Esophagus squamous epithelium (tissue), 5 donors: ENCODE measurements around the gene LRG1. TPM values are rescaled to one million over a fixed set of nuclear protein-coding genes. Genes with fewer than 3 reads are reported as not detected.

Source experiments
- DNase-seq: peaks from one replicate; lab custom pipeline; 2025; lab: John Stamatoyannopoulos, UW
- H3K27ac ChIP-seq, 4 donors: fragments of 200-600 bp; sonication (generic); one replicate each; pipeline ENCODE4 v1.5.1; 2016 to 2019; ENCODE audit warnings: mild to moderate bottlenecking in 1 of 4
- H3K27me3 ChIP-seq, 4 donors: fragments of 200-600 bp; sonication (generic); 1 replicate in 3 of 4; 2 replicates in 1 of 4; pipeline versions ENCODE4 v1.5.1 to v1.6.0; 2017 to 2021; ENCODE audit warnings: antibody characterized with exemption in 1 of 4
- H3K36me3 ChIP-seq, 3 donors: fragments of 200-600 bp; sonication (generic); one replicate each; pipeline ENCODE4 v1.5.1; 2016 to 2019
- H3K4me1 ChIP-seq, 3 donors: fragments of 200-600 bp; sonication (generic); one replicate each; pipeline ENCODE4 v1.5.1; 2017 to 2019
- H3K4me3 ChIP-seq, 4 donors: fragments of 200-600 bp; sonication (generic); 1 replicate in 3 of 4; 2 replicates in 1 of 4; pipeline ENCODE4 v1.5.1; 2016 to 2019; ENCODE audit warnings: mild to moderate bottlenecking in 2 of 4, moderate library complexity in 1 of 4
- H3K9me3 ChIP-seq, 3 donors: fragments of 200-600 bp; sonication (generic); one replicate each; pipeline ENCODE4 v1.5.1; 2016 to 2019
- POLR2A ChIP-seq, 4 donors: fragments of 450-650 bp; IDR thresholded peaks; one replicate each; pipeline ENCODE4 v1.6.1; 2017; ENCODE audit warnings: antibody characterized with exemption in 4 of 4, mild to moderate bottlenecking in 4 of 4, moderate library complexity in 3 of 4
- WGBS, 2 donors: methylation state at CpG; one replicate each; pipeline ENCODE4 v1.1.5; 2018; 5-methylcytosine and 5-hydroxymethylcytosine counted together
- intact Hi-C: fragments of 100-400 bp; cut with DNase I; formaldehyde crosslinking; loops from one replicate; pipeline ENCODE4 v1.15.0; 2022
- total RNA-seq, 4 donors: library from RNA; depleted of rRNA; stranded (reverse); fragments of >200 nt; gene quantifications; one replicate each; pipeline ENCODE4 v1.1.0, GENCODE V29; 2016
- TF ChIP-seq, protein P1 (sequence below), 6 experiments: fragments of 450-650 bp in 4 of 6; fragments of 200-600 bp in 2 of 6; sonication (generic) in 2 of 6; IDR thresholded peaks; one replicate each; pipeline ENCODE4 v1.5.1; 2016 to 2019; ENCODE audit warnings: antibody characterized with exemption in 6 of 6, mild to moderate bottlenecking in 4 of 6, moderate library complexity in 4 of 6
- donor health status: DM: yes; HTN: yes; CAD: no.

The LRG1 gene
- total RNA-seq, 4 donors from 2014 or later: 3.8 to 53.0 (median 21.1) TPM

DNA sequence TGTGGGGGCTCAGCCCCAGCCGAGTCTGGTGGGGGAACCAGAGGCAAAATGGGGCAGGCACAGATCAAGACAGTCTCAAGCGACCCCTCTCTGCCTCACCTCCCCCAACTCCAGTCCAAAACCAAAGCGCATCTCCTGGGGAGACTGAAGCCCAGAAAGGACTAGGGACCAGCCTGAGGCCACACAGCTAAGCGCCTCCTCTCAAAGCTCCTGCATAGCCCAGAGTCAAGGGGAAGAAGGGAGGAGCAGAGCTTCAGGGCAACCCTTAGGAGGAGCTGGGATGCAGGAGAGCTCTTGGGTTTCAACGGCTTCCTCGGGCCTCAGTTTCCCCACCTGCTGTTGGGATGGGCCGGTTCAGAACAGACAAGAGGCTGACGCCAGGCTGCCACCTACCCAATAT lies 39.6 kb upstream of the LRG1 start:
- H3K4me3 ChIP-seq: no peak overlapping the region
- peaks cover 6 to 100% (median 21%) of the 10 kb centered on the region in 4 donors for H3K27me3 ChIP-seq
- no peak for DNase-seq
- WGBS, 2 donors: 56 to 67% methylated on average over 4 to 5 of the region's 8 CpGs
- TF ChIP-seq, protein P1, sequence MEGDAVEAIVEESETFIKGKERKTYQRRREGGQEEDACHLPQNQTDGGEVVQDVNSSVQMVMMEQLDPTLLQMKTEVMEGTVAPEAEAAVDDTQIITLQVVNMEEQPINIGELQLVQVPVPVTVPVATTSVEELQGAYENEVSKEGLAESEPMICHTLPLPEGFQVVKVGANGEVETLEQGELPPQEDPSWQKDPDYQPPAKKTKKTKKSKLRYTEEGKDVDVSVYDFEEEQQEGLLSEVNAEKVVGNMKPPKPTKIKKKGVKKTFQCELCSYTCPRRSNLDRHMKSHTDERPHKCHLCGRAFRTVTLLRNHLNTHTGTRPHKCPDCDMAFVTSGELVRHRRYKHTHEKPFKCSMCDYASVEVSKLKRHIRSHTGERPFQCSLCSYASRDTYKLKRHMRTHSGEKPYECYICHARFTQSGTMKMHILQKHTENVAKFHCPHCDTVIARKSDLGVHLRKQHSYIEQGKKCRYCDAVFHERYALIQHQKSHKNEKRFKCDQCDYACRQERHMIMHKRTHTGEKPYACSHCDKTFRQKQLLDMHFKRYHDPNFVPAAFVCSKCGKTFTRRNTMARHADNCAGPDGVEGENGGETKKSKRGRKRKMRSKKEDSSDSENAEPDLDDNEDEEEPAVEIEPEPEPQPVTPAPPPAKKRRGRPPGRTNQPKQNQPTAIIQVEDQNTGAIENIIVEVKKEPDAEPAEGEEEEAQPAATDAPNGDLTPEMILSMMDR (IDR thresholded peaks at IDR 0.05): no peak
- TF ChIP-seq POLR2A (IDR thresholded peaks at IDR 0.05): no peak
- H3K36me3 ChIP-seq: no peaks in the 10 kb centered on the region
- no peak overlapping the region for H3K27ac ChIP-seq
- intact Hi-C loops: loop anchor here (5.0 kb wide), 1 partner anchor 53 kb away; no protein-coding TSS in a partner anchor
- H3K4me1 ChIP-seq: peaks cover 11 to 42% (median 11%) of the 10 kb centered on the region in 3 donors
- no peaks in the 10 kb centered on the region for H3K9me3 ChIP-seq

DNA sequence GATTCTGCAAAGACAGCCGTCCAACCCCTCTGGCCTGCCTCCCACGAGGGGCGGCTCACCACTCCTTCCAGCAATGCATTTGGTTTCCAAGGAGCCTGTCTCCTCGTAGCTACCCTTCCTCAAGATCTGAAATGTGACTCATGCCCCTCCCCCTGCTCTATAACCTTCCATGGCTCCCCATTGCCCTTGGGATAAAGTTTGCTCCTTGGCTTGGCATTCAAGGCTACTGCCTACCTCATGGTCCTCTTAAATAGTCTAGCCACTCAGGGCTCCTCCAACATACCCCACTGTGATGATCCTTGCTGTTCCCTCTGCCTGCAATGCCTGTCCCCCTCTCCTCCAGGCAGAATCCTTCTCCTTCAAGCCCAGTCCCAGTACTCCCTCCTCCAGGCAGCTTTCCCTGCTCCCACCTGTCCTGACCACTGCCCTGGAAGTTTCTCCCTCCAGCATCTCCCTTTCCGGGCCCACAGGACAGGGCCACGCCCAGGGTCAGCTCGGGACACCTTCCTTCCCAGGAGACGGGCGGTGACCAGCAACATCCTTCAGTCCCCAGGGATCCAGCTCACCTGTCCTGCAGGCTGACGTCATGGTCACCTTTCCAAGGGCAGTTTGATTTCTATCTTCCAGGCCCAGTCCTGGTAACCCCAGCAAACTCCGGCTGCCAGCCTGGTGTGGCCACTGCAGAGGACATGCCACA lies 38.9 kb upstream of the LRG1 start:
- intact Hi-C loops: loop anchor here (5.0 kb wide), 1 partner anchor 54 kb away; no protein-coding TSS in a partner anchor
- H3K9me3 ChIP-seq: no peaks in the 10 kb centered on the region
- peaks cover 3 to 100% (median 18%) of the 10 kb centered on the region in 4 donors for H3K27me3 ChIP-seq
- DNase-seq: no peak
- H3K36me3 ChIP-seq: no peaks in the 10 kb centered on the region
- TF ChIP-seq POLR2A (IDR thresholded peaks at IDR 0.05): no peak
- TF ChIP-seq, protein P1 (IDR thresholded peaks at IDR 0.05): no peak
- peak overlapping the region in 1 of 4 donors; percentile 3 for H3K27ac ChIP-seq
- no peak overlapping the region for H3K4me3 ChIP-seq
- WGBS, 2 donors: 48 to 52% methylated on average over 7 to 9 of the region's 11 CpGs
- H3K4me1 ChIP-seq: peaks cover 5 to 40% (median 6%) of the 10 kb centered on the region in 3 donors

DNA sequence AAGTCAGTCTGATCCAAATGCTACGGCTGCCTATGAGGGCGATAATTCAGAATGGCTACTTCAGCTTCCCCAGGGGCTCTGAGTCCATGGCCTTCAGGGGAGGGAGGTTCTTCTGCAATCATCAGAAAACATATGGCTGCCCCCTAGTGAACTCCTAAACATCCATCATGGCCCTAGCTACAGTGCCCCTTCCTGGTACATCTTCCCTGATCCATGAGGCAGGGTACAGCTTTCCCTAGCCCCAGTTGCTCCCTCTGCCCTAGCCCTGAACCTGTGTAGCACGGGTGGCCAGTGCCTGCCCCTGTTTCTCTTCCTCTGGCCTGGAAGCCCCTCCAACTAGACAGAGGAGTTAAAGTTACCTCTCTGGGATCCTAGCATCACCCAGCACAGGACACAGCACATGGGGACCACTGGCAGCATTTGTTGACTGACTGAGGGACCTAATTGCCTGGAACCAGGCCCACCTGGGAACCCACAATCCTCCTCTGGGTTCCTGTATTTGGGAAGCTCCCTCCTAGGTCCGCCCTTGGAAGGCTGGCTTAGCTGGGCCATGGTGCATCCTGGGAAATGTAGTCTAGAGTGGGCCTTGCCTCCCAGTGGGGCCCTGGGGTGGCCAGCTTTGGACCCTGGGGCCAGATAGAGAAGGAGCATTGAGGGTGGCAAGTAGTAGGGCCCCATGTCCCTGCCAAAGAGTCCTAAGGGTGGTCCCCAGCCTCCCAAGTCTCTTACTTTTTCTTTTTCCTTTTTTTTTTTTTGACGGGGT lies 37.4 kb upstream of the LRG1 start:
- Histone ChIP-seq H3K9me3 (no peaks in the 10 kb centered on the region), H3K4me1 (peaks cover 5 to 38% (median 6%) of the 10 kb centered on the region in 3 donors), H3K36me3 (no peaks in the 10 kb centered on the region), H3K27me3 (peaks cover 3 to 89% (median 18%) of the 10 kb centered on the region in 4 donors), H3K4me3 (no peak overlapping the region), H3K27ac (peak overlapping the region in 1 of 4 donors; percentile 21)
- DNase-seq: no peak
- 63 to 89% methylated on average over 4 to 5 of the region's 5 CpGs for WGBS, 2 donors
- TF ChIP-seq POLR2A (IDR thresholded peaks at IDR 0.05): no peak
- TF ChIP-seq, protein P1 (IDR thresholded peaks at IDR 0.05): no peak
- intact Hi-C loops: loop anchor here (5.0 kb wide), 1 partner anchor 55 kb away; no protein-coding TSS in a partner anchor

DNA sequence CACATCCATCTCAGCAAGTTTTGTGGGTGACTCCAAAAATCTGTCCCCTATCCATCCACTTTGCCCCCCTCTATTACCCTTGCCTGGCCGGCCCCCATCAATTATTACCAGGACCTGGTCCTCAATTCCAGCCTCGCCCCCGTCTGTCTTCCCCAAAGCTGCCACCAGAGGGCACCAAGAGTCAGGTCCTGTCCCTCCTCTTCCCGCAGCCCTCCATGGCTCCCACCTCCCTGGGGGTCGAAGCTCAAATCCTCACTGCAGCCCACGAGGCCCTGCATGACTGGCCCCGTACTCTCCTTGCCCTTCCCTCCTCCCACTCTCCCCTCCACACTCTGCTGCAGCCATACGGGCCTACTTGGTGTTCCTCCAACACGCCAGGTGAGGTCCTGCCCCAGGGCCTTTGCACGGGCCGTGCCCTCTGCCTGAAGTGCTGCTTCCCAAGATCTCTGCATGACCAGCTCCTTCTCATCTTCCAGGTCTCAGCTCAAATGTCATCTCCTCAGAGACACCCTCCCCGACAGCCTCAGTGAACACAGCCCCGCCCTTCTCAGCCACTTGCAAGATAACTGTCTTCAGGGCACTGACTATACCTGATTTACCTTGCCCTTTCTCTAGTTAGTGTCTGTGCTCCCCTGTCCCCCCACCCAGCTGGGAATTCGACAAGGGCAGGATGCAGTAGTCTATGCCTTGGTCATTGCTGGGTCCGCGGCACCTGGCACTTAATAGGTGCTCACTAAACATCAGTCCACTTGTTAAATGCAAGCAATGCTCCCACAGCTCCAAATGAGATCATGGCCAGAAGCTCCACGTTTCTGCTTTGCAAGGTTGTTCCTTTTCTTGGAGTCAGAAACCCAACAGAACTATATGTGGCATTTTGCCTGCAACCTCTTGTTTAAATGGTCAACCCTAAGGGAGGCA lies 36.4 kb upstream of the LRG1 start:
- WGBS, 2 donors: 37 to 41% methylated on average over 14 to 17 of the region's 17 CpGs
- TF ChIP-seq, protein P1 (IDR thresholded peaks at IDR 0.05): peak; percentile 47 to 74 (median 68)
- no peak for TF ChIP-seq POLR2A (IDR thresholded peaks at IDR 0.05)
- Histone ChIP-seq H3K9me3 (no peaks in the 10 kb centered on the region), H3K27ac (peak overlapping the region in 3 of 4 donors; percentile 58 to 79 (median 77)), H3K27me3 (peaks cover 3 to 84% (median 15%) of the 10 kb centered on the region in 4 donors), H3K4me3 (no peak overlapping the region), H3K36me3 (no peaks in the 10 kb centered on the region), H3K4me1 (peaks cover 5 to 32% (median 6%) of the 10 kb centered on the region in 3 donors)
- intact Hi-C loops: loop anchor here (5.0 kb wide), 1 partner anchor 56 kb away; no protein-coding TSS in a partner anchor
- DNase-seq: no peak
